Fibroblast of pulmonary artery (primary cell): ENCODE data around the gene JAGN1.

ENCODE experiments used
- DNase-seq: peaks from one replicate; pipeline ENCODE4 v3.0.0-alpha.2; 2010; ENCODE audit warnings: low read depth
- H3K4me3 ChIP-seq: replicated peaks from 2 replicates; pipeline ENCODE4 v1.5.1; 2011; ENCODE audit warnings: low read depth, mild to moderate bottlenecking, control low read depth, low read length, moderate library complexity
- CTCF ChIP-seq: IDR thresholded peaks from 2 replicates; pipeline ENCODE4 v1.5.1; 2011; ENCODE audit warnings: mild to moderate bottlenecking, control low read depth, low read length, inconsistent platforms; ENCODE audit errors: missing control alignments

JAGN1 gene

DNA sequence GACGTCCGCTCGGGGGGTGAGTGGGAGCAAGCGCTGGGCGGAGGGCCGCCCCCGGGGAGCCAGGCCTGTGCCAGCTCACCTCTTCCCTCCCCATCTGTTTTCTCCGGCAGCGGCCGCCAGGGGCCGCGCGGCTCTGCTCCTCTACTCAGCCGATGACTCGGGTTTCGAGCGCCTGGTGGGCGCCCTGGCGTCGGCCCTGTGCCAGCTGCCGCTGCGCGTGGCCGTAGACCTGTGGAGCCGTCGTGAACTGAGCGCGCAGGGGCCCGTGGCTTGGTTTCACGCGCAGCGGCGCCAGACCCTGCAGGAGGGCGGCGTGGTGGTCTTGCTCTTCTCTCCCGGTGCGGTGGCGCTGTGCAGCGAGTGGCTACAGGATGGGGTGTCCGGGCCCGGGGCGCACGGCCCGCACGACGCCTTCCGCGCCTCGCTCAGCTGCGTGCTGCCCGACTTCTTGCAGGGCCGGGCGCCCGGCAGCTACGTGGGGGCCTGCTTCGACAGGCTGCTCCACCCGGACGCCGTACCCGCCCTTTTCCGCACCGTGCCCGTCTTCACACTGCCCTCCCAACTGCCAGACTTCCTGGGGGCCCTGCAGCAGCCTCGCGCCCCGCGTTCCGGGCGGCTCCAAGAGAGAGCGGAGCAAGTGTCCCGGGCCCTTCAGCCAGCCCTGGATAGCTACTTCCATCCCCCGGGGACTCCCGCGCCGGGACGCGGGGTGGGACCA lies 42.6 kb downstream of the JAGN1 start:
- peak; percentile 77 for DNase-seq
- peak; percentile 61 for TF ChIP-seq CTCF
- peak overlapping the region; percentile 76 for H3K4me3 ChIP-seq

- TF ChIP-seq CTCF = no peak
- peak within 1 kb of the TSS; percentile 76 for H3K4me3 ChIP-seq
- peak; percentile 95 for DNase-seq
Measured at GRCh38 chr3:9933561-9934234, 43.3 kb downstream of the JAGN1 start, which contains the start of gene CRELD1. Gene CRELD1 (plus strand): TSS chr3:9933834. CDS start chr3:9934439, 605 bp downstream.

- TF ChIP-seq CTCF = peak; percentile 14
- peak overlapping the region; percentile 76 for H3K4me3 ChIP-seq
- no peak for DNase-seq
Measured at GRCh38 chr3:9934235-9934621, 43.8 kb downstream of the JAGN1 start.

DNA sequence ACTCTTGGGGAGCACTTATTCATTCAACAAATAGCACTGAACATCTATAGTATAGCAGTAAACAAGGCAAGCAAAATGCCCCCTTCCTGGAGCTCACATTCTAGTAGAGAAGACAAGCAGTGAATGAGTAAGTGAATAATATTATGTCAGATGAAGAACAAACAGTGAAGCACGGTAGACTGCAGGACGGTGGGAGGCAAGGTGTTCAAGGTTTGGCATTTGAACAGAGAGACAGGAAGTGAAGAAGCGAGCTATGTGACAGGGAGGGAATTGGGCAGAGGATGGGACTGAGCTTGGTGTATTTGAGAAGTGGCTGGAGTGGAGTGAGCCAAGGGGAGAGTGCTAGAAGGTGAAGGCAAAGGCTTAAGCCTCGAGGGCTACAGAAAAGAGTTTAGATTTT lies 44.6 kb downstream of the JAGN1 start:
- no peak for TF ChIP-seq CTCF
- no peak overlapping the region for H3K4me3 ChIP-seq
- no peak for DNase-seq

DNA sequence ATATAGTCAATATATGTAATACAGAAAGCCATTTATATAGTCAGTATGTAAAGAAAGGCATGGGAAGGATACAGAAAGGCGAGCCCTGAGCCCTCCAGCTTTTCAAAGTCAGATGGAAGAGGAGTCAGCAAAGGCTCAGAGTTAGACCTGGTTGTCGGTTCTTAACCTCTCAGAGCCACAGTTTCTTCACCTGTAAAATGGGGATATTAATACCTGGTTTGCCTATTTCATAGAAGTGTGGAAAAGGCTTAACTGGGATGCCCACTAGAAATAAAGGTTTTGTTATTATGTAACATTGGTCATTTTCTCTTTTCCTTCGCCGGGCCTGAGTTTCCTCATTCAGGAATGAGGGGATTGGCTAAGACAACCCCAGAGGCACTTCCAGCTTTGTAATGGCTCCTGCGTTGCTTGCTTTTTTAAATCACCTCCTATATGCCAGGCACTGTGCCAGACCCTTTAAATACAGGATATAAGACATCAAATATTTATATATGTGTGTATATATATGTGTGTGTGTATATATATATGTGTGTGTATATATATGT lies 45.6 kb downstream of the JAGN1 start:
- no peak overlapping the region for H3K4me3 ChIP-seq
- no peak for DNase-seq
- no peak for TF ChIP-seq CTCF

DNA sequence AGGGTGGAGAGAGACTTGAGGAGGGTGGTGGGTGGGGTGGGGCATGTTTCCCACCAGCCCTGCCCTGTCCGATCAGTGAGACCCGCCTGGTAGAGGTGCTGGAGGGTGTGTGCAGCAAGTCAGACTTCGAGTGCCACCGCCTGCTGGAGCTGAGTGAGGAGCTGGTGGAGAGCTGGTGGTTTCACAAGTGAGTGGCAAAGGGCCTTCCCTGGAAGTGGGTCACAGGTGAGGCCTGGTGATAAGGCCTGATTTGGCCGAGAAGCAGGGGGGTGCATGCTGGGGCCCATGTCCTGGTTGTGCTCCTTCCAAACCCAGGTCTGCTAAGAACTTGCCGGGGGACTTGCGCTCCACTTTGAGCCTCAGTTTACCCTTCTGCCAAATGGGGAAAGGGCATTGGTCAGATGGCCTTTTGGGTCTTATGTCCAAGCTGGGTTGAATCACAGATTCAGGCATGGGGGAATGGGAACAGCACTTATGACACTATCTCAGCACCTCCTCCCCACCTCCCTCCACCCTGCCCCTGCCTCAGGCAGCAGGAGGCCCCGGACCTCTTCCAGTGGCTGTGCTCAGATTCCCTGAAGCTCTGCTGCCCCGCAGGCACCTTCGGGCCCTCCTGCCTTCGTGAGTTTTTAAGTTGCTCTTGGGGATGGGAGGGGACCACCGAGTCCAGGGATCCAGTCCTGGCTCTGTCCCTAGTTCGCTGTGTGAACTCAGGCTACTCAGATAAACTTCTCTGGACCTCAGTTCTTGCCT lies 47.3 kb downstream of the JAGN1 start:
- no peak for DNase-seq
- TF ChIP-seq CTCF = no peak
- H3K4me3 ChIP-seq = no peak overlapping the region
